GM21576 (cell line): ENCODE results near the gene AACS.
A peak's percentile ranks its signal among the peaks of the same experiment; 100 is the strongest.

Experiments used
- ATAC-seq: cut with Tn5 transposase; IDR thresholded peaks from one replicate; pipeline ENCODE4 v1.9.1; 2021; ENCODE audit warnings: mild to moderate bottlenecking, moderate library complexity; ENCODE audit not compliant: unreplicated experiment

Gene AACS

DNA sequence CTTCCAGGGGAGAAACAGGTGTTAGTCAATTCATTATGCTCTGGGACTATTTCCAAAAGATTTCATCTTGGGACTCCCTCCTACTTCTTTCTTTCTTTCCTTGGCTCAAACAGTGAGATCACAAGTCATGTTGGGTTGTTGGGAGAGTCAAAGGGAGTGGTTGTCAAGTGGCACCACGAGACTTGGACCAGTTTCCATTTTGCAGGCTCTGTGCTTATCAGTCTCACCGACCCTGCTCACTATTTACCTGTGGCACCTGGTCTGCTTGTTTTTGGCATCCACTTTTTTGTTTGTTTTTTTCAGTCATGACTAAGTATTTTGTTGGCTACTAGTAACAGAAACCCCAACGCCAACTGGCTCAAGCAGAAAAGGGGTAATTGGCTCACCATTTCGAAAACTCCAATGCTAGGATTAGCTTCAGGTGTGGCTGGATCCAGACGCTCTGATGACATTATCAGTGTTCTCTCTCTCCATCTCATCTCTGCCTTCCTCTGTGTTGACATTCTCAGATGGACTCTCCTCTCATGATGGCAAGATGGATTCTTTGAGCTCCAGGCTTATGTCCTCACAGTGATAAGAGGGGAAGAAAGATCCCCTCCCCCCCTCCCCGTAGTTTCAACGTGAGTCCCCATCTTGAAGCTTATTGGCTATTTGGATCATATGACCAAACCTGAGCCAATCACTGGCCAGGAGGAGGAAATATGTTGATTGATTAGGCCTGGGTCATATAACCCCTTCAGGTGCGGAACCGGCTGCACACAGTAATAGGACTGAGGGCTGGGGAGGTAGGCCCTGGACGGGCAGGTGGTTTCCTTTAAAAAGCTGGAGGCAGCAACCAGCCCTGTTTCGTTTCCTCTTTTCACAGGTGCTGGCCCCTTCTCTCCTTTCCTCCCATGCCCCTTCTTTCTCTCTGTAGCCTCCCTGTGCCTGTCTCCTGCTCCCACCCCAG lies 84.2 kb downstream of the AACS start:
- peak; percentile 97 for ATAC-seq

DNA sequence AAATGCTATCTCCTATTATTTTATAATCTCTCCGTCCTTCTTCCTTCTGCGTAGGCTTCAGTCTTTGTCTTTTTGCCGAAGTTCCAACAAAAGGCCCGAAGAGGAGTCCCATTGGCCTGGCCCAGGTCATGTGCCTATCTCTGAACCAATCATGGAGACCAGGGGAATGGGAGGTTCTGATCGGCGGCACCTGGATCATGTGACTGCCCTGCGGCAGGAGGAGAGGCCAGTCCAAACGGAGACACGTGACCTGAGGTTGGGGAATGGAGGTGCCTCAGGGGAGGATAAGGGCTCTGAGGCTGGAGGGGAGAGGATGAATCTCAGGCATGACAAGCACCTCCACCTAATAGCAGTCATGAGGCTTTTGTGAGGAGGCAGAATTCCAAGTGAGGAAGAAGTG lies 86.0 kb downstream of the AACS start:
- no peak for ATAC-seq

DNA sequence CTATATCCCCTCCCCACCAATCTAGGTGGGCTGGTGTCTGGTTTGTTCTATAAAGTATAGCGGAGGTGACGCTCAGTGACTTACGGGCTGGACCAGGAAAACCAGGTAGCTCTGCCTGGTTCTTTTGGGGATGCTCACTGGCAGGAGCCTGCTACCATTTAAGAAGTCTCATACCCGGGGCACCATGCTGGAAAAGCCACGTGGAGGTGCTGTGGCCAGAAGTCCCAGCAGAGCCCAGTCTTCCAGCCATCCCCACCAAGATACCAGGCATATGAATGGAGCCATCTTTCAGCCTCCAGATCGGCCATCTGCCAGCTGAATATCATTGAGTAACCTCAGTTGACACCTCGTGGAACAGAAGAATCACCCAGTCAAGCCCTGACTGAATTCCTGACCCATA lies 87.2 kb downstream of the AACS start:
- no peak for ATAC-seq

DNA sequence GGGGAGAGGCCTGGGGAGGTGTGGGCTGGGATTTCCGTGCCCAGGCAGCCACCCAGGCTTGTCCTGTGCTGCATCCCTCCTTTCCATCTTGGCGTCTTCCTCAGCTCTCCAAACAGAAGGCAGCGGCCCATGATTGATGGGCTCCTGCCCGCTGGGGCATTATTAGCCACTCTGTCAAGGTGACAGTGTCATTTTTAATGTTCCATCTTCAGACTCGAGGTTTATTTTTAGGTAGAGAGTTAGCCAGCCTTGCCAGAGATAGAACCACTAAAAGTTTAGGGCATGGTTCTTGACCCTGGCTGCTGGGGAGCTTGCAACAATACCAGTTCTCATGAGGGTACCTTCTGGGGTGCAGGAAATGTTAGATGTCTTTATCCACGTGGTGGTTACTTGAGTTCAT lies 90.1 kb downstream of the AACS start:
- no peak for ATAC-seq

DNA sequence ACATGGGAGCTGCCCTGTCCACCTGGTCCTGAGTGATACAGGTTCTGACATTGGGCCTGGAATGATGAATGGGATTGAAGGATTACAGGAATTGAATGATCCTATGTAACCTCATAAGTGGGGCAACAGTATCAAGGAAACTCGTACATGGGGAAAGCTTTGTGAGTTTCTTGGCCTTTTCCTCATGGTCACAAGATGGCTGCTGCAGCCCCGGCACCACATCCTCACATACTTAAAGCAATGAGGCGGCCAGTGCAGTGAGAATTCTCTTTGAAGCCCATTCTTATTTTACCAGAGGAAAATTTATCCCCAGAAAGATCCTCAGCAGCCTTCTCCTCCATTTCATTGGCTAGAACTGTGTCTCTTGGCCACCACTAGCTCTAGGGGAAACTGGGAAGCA lies 91.9 kb downstream of the AACS start:
- ATAC-seq, result no peak

DNA sequence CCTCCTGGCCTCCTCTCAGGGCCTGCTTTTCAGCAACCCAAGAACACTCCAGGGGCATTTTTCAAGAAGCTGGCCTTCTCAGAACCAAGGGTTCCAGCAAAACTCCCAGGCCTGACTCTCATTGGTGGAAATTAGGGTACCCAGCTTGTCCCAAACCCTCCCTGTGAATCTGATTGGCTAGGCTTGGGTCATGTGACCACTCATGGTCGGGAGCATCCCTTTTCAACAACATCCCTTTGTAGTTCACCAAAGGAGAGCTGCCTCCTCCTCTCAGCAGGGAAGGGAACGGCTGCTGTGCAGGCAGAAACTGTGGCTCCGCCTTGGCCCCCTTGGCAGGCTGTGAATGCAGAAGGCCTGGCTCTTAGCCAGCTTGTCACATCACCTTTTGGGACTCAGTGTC lies 94.5 kb downstream of the AACS start:
- no peak for ATAC-seq

DNA sequence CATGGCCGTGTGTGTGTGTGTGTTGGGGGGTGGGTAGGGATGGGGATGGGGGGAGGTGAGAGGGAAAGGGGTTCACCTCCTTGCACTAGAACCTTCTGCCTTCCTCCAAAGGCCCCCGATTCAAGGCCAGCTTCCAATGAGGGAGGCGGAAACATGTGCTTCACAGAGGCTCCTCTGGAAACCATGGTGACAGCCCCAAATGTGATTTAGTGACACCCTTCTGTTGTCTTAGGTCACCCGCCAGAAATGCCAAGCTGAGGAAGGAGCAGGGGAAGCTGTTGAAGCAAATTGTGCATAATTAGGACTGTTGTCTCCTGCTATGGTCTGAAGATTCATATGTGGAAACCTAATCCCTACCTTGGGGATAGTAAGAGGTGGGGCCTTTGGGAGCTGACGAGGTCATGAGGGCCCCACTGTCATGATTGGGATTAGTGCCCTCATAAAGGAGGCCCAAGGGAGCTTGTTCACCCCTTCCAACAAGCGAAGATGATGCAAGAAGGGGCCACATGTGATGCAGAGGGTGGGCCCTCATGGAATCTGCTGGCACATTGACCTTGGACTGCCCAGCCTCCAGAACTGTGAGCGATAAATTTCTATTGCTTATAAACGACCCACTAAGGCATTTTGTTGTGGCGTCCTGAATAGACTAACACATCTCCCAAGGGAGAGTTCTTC lies 95.2 kb downstream of the AACS start:
- ATAC-seq, result no peak

DNA sequence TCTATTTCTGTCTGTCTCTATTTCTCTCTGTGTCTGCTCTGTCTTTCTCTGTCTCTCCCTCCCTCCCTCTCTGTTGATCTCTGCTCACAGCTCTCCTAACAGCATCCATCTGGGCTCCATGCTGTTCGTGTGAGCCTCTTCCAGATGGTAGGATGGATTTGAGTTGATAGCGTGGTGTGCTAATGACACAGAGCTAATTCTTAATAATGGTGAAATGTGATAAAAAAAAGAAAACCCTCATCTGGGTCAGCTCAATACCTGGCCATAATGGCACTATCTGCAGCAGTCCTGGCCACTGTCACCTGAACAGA lies 96.4 kb downstream of the AACS start:
- no peak for ATAC-seq

DNA sequence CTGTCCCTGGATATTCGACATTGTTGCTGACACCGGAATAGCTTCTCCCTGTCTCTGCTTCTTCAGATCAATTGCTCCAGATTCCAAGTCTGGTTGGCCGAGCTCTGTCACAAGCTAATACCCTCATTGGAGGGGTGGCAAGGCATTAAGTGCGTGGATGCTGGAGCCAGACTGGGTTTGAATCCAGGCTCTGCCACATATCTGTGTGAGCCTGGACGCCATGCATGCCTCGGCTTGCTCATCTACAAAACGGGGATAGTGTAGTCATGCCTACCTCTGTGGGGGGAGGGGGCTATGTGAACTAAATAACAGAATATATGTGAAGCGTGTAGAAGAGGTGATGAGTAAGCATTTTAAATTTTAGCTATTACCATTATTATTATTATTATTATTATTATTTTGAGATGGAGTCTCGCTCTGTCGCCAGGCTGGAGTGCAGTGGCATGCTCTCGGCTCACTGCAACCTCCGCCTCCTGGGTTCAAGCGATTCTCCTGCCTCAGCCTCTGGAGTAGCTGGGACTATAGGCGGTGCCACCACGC lies 97.3 kb downstream of the AACS start:
- ATAC-seq, result no peak

DNA sequence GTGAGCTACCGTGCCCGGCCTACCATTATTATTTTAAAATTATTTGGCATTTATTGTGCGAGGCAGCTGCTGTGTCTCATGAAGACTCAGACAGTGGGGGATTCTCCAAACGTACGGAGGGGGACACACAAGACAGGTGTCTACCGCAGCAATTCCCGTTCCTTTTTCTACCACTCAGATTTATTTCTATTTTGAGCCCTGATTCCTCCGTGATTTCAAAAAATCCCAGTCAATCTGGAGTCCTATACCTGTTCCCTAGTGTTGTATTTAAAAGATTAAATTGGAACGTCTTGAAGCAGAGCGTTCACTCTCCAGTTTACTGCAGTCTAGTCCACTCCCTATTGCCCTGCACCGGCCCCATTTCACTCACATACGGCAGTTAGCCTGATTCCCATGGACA lies 97.9 kb downstream of the AACS start:
- ATAC-seq, result no peak

DNA sequence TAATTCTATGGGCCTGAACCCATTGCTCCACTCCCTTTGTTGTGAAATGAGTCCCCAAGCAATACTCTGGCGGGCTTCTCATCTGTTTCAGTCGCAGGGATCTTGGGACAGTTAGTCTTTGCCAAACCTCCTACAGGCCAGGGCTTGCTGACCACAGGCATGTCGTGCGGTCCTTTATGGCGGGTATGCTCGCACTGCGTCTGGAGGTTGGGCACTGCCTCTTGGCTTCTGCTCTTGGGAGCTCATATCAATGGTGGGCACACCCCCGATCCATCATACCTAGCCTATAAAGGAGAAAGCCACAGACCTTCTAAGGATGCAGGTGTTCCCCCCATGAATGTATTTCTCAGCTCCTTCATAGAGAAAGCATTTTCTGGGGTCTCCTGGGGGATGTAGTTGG lies 99.3 kb downstream of the AACS start:
- ATAC-seq, result no peak

DNA sequence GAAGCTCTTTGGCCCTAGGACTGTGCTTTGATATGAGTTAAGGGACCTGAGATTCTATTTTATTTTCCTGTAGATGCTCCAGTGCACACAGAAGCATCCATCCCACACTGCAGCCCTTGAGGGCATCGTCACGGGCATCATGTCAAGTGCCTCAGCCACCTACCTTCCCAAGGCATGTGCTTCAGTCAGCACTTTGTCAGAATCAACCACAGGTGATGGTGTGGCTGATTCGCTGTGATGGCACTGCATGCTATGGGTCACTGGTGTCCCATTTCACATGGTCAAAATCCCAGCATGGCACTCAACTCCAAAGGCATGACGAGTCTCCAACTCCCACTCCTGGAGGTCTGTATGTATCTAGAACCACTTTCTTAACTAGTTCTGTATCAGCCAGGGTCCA lies 100.8 kb downstream of the AACS start:
- ATAC-seq, result no peak

DNA sequence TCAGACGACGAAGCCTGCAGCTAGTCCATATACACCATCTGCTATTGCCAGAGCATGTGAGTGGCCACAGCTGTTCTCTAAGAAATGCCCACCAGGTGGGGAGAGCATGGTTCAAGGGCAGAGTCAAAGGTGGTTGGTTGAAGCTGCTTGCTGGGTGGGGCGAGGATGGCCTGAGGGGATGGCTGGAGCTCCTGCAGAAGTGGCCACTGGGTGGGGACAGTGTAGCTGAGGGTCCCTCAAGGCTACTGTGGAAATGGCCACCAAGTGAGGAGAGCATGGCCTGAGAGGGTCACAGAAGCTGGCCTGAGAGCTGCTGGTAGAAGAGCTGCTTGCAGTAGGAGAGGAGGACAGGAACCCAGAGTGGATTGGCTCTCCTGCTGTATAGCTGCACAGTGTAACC lies 102.4 kb downstream of the AACS start:
- ATAC-seq, result no peak

DNA sequence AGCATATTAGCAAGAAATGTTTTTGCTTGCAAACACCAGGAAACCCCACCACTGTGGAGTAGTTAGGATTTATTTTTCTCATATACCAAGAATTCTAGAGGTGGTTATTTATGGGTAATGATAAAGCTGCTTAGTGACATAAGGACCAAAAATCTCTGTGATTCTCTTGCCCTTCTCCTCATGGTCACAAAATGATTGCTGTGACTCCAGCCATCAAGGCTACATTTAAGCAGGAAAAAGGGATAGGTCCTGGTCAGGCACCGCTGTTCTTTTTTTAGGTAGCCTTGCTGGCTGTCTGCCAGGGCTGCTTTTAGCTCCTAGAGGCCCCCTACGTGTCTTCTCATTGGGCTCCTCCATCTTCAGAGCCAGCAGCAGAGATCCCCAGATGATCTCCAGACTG lies 104.2 kb downstream of the AACS start:
- ATAC-seq, result no peak

DNA sequence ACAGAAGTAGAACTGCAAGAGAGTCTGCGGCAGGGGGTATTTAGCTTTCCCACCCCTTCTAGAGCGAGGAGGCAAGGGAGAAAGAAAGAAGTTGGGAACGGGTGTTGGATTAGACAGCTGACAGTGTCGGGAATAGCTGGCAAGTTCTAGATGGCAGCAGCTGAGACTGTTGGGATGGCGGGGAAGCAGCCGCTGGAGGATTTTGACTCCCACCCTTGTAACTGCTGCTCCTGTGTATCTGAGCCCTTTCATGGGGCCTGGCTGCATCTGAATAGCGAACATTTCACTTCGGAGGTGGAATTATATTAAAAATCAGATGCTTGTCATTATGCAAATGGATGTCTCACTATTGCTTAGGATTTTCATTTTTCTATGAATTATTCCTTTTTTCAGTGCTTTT lies 104.6 kb downstream of the AACS start:
- no peak for ATAC-seq

DNA sequence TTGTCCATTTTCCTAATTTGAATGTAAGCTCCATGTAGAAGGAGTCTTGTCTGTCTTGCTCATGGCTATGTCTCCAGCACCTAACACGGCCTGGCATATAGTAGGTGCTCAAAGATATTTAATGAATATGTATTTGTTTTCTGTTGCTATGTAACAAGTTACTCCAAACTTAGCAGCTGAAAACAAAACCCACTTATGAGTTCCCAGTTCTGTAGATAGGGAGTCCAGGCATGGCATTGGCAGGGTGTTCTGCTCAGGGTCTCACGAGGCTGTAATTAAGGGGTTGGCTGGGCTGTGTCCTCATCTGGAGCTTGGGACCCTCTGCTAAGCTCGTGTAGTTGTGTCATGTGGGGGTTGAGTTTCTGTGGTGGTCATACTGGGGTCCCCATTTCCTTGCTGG lies 106.0 kb downstream of the AACS start:
- ATAC-seq, result no peak

DNA sequence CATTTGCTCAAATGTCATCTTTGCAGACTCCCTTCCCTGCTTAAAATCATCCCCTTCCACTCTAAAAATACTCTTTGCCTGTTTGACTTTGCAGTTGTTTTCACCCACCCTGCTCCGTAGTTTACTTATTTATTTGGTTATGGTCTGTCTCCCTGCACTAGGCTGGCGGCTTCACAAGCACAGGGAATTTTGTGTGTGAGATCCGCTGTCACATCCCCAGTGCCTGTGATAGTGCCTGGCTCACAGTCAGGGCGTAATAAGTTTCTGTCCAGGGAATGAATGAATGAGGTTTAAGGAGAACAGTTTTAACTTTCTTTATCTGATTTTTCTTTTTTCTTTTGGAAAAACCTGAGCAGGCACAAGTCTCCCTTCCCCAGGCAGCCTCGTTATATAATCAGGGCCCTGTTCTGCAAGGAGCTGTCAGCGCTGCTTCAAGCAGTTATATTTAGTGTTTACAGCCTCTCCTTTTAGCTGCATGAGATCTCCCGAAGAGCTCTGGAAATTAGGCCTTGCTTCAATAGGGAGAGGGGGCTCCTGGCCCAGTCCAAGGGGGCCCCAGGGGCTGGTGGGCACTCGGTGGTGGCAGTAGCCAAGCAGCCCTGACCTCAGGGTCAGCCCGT lies 107.1 kb downstream of the AACS start:
- ATAC-seq, result no peak

DNA sequence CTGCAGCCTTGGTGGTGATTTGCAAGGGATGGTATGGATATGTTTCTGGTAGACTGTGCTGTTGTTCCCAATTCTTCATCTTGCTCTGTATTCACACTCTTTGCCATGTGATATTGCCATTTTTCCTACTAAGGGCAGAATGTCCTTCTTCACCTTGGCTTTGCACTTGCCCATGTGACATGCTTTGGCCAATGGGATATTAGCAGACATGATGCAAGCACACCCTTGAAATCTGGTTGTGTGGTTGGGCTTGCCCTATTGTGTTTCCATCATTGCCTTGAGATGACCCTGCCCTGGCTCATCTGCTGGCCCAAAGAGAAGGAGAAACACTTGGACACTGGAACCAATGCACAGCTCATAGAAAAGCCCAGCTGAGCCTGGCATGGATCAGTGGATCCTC lies 110.3 kb downstream of the AACS start:
- ATAC-seq, result no peak

DNA sequence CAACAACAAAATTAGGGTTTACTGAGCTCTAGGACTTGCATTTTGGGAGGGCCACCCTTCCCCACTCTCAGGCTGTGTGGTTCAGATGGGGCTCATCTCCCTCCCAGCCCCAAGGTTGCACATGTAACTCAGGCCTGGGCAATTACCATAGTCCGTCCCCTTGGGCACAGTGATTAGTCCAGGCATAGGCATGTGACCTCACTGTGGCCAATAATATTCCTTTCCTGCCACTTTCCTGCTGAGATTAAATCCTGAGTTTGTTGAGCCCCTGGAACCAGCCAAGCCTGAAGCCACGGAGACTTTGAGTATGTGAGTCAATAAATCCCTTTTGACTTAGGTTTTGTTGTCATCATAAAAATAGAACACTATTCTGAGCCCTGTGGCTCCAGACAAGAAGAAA lies 113.0 kb downstream of the AACS start:
- ATAC-seq, result no peak

DNA sequence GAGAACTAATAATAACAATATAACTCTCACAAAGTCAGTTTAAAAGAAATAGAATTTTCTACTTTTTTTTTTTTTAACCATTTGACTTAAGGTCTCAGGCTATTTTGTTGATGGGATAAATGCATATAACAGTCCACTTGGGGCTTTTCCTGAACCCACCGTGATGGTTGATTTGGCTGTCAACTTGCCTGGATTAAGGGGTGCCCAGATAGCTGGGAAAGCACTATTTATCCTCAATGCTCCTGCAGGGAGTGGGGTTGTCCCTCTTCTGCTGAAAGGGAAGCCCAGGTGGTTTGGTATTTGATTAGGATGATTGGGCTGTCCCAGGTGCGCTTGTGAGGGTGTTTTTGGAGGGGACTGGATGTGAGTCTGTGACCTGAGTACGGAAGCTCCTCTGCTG lies 114.9 kb downstream of the AACS start:
- no peak for ATAC-seq

DNA sequence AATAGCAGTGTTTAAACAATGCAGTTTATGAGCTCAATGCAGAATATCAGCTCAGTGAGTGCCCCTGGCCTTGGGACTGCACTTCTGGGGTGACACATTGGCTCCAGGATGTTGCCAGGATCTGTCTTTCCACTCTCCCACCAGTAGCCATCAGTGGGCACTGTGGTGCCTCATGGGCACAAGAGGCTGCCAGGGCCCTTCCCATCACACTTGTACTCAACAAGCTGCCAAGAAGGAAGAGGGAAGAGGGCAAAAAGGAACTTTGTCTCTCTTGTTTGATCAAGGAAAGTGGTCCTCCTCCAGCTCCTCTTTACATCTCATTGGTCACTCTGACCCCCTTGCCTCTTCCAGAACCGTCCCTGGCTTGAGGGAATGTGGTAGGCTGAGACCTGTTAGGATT lies 115.9 kb downstream of the AACS start:
- no peak for ATAC-seq
